Smooth muscle cell of bladder (primary cell): Measurements from ENCODE around the gene SYAP1. TPM values are rescaled to one million over a fixed set of nuclear protein-coding genes. Genes with fewer than 3 reads are reported as not detected.

Experiments used
- total RNA-seq: library from RNA; depleted of rRNA; stranded (reverse); fragments of >200 nt; gene quantifications from 2 replicates; pipeline ENCODE4 v1.2.3, GENCODE V29; 2014

SYAP1 gene
- 33.6 and 53.3 TPM in 2 replicates for total RNA-seq

GRCh38 chrX:16719334-16720084, at the start of gene SYAP1:
SYAP1 (plus strand) TSS chrX:16719612; CDS start chrX:16719725, 113 bp downstream.

GRCh38 chrX:16712548-16713155, 6.8 kb upstream of the SYAP1 start, which contains the start of gene CTPS2:
CTPS2 (minus strand) TSS chrX:16712669; CDS start chrX:16702902, 9,767 bp downstream.

GRCh38 chrX:16786139-16786790, 66.9 kb downstream of the SYAP1 start, which contains the start of gene TXLNG:
TXLNG (plus strand) TSS chrX:16786466; CDS start chrX:16786488, 22 bp downstream.

Other genes with a start within 250 kb of the SYAP1 start
- not detected in 2 replicates for gene S100G, start 69.5 kb upstream of the SYAP1 start, total RNA-seq
- 7.0 and 8.0 TPM in 2 replicates for gene CTPS2, start 6.9 kb upstream of the SYAP1 start, total RNA-seq
- gene TXLNG, start 66.9 kb downstream of the SYAP1 start, total RNA-seq = 5.5 and 8.2 TPM in 2 replicates
- 90.5 and 136 TPM in 2 replicates for gene RBBP7, start 150.8 kb downstream of the SYAP1 start, total RNA-seq
- gene REPS2, start 227.0 kb downstream of the SYAP1 start, total RNA-seq = 0.09 and 0.14 TPM in 2 replicates